ENCODE measurements around the gene POLD4. TPM values are rescaled to one million over a fixed set of nuclear protein-coding genes. Genes with fewer than 3 reads are reported as not detected.

Gene POLD4
- total RNA-seq, 1 donor from 2014 or later, result 3.7 TPM

GRCh38 chr11:67395555-67396258, 42.4 kb upstream of the POLD4 start:
- DNase-seq (ENCODE audit: low read depth, low spot score), result no peak
- Mint-ChIP-seq H3K4me3 (peak overlapping the region; percentile 72), H3K27me3 (ENCODE audit: low read depth) (peaks cover 2% of the 10 kb centered on the region), H3K9me3 (no peaks in the 10 kb centered on the region), H3K4me1 (peaks cover 30% of the 10 kb centered on the region), H3K27ac (ENCODE audit: unreplicated experiment) (no peak overlapping the region), H3K36me3 (ENCODE audit: low read depth) (no peaks in the 10 kb centered on the region)
- no peak for TF ChIP-seq CTCF (conservative IDR thresholded peaks at IDR 0.05)

- Mint-ChIP-seq H3K27me3 (ENCODE audit: low read depth) (peaks cover 10% of the 10 kb centered on the region), H3K36me3 (ENCODE audit: low read depth) (no peaks in the 10 kb centered on the region), H3K4me3 (peak overlapping the region; percentile 93), H3K9me3 (no peaks in the 10 kb centered on the region), H3K27ac (ENCODE audit: unreplicated experiment) (no peak overlapping the region), H3K4me1 (peaks cover 34% of the 10 kb centered on the region)
- no peak for DNase-seq (ENCODE audit: low read depth, low spot score)
- no peak for TF ChIP-seq CTCF (conservative IDR thresholded peaks at IDR 0.05)
These were observed 40.6 kb upstream of the POLD4 start for GRCh38 chr11:67393990-67394389.

GRCh38 chr11:67393437-67393836, 40.1 kb upstream of the POLD4 start:
- peak overlapping the region; percentile 93 for H3K4me3 Mint-ChIP-seq
- H3K4me1 Mint-ChIP-seq, result peaks cover 35% of the 10 kb centered on the region
- no peak for TF ChIP-seq CTCF (conservative IDR thresholded peaks at IDR 0.05)
- H3K36me3 Mint-ChIP-seq (ENCODE audit: low read depth), result no peaks in the 10 kb centered on the region
- no peaks in the 10 kb centered on the region for H3K9me3 Mint-ChIP-seq
- peaks cover 10% of the 10 kb centered on the region for H3K27me3 Mint-ChIP-seq (ENCODE audit: low read depth)
- no peak overlapping the region for H3K27ac Mint-ChIP-seq (ENCODE audit: unreplicated experiment)
- no peak for DNase-seq (ENCODE audit: low read depth, low spot score)

DNA sequence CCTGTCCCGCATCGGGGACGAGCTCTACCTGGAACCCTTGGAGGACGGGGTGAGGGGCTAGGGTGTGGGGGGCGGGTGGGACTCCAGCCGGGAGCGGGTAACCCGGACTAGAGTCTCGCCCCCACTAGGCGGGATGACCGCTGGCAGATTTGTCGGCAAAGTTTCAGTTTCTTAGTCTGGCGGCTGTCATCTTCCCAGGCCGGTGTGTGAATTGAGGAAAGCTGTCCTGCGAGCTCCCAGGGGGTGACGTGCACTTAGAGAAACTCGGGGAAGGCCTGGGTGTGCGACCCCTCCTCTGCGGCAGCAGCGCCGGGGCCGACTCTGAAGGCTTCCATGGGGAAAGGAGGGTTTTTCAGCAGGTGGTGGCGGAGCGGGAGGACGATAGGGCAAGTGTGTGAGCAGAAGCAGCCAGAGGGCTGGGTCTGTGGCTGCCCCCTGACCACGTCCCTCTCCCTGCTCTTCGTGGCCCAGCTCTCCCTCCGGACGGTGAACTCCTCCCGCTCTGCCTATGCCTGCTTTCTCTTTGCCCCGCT, 38.9 kb upstream of the POLD4 start:
- peak overlapping the region; percentile 93 for H3K4me3 Mint-ChIP-seq
- DNase-seq (ENCODE audit: low read depth, low spot score), result peak; percentile 28

More for the DNA sequence above, 38.9 kb upstream of the POLD4 start:
- Mint-ChIP-seq H3K27me3 (ENCODE audit: low read depth) (peaks cover 14% of the 10 kb centered on the region), H3K27ac (ENCODE audit: unreplicated experiment) (peak overlapping the region; percentile 81), H3K4me1 (peaks cover 29% of the 10 kb centered on the region), H3K36me3 (ENCODE audit: low read depth) (no peaks in the 10 kb centered on the region), H3K9me3 (no peaks in the 10 kb centered on the region)
- TF ChIP-seq CTCF (conservative IDR thresholded peaks at IDR 0.05), result no peak
